GM19239 (cell line): ENCODE results near the gene PTPN11.
"Not testable (repeated sequence)": the region's sequence is repeated elsewhere in the genome, so short reads cannot be mapped to it uniquely, and the experiment has no call there.

Experiments used
- DNase-seq: peaks from one replicate; pipeline ENCODE4 v3.0.0; 2011; ENCODE audit warnings: low spot score; ENCODE audit not compliant: insufficient read length
- FAIRE-seq: peaks from 2 replicates; lab custom pipeline; 2011; peaks lifted over from hg19 to GRCh38; lab: Jason Lieb, UNC

Gene PTPN11

DNA sequence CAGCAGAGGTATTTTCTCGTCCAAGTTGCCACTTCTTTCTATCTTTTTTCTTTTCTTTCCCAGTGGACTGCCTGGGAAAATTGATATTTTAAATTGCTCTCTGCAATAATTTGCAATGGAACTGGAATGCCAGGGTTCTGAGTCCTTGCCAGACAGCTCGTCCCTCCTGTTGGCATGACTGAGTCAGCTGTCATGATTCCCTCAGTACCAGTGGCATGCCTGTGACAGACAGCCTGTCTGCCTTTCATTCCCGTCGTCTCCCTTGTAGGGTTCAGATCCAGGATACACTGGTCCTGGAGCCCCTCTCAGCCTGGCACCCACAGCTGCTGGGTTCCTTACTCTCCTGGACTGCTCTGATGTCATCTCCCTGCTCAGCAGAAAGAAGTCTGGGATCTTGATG is 84.8 kb downstream of the PTPN11 start:
- FAIRE-seq (no peak), DNase-seq (no peak)

DNA sequence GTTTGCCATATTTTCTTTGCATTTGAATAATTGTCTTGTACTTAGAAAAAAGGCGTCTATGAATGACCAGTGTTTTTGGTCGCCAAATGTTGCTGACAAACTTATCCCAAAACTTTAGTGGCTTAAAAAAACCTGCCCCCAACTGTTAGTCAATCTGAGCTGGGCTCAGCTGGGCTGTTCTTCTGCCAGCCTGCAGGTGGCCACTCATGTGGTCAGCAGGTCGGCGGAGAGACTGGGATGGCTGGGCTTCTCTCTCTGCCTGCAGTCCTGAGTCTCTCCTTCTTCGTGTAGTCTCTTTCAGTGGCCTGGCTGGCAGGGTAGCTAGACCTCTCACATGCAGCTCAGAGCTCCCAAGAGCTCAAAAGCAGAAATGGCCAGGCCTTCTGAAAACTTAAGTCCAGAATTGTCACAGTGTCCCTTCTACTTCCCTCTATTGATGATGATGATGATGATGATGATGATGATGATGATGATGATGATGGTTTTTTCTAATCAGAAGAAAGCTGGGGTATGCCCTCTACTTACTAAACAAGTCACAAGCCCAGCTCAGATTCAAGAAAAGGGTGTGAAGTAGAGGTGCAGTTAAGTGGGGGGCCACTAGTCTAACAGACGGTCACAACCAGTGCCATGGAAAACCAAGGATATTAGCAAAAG is 87.9 kb downstream of the PTPN11 start:
- FAIRE-seq (no peak), DNase-seq (no peak)

GRCh38 chr12:112513471-112513870 is 94.7 kb downstream of the PTPN11 start:
- no peak for DNase-seq

GRCh38 chr12:112514456-112514855 is 95.7 kb downstream of the PTPN11 start:
- no peak for FAIRE-seq
- DNase-seq = no peak

More at GRCh38 chr12:112513471-112513870, 94.7 kb downstream of the PTPN11 start:
- no peak for FAIRE-seq

GRCh38 chr12:112514926-112515642 is 96.3 kb downstream of the PTPN11 start:
- DNase-seq (no peak), FAIRE-seq (no peak)

GRCh38 chr12:112515868-112516267 is 97.1 kb downstream of the PTPN11 start:
- FAIRE-seq (no peak), DNase-seq (no peak)

- no peak for FAIRE-seq
- no peak for DNase-seq
Measured at GRCh38 chr12:112517730-112518364, 99.1 kb downstream of the PTPN11 start.

DNA sequence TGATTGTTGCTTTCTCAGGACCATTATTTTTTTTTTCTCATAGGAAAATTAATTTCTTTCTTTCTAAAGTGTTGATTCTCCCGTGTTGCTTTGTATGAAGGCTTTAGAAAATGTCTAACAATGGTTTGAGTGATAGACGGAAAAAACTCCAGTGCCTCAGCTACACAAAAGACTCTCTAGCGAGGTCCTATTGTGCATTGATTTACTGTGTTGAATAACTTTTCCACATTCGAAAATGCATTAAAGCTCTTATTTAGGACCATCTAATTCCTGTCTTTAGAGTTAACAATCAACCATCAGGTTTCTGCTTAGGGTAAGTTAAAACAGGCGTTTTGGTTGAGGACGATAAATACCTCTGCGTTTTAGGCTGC is 99.6 kb downstream of the PTPN11 start:
- FAIRE-seq = no peak

DNA sequence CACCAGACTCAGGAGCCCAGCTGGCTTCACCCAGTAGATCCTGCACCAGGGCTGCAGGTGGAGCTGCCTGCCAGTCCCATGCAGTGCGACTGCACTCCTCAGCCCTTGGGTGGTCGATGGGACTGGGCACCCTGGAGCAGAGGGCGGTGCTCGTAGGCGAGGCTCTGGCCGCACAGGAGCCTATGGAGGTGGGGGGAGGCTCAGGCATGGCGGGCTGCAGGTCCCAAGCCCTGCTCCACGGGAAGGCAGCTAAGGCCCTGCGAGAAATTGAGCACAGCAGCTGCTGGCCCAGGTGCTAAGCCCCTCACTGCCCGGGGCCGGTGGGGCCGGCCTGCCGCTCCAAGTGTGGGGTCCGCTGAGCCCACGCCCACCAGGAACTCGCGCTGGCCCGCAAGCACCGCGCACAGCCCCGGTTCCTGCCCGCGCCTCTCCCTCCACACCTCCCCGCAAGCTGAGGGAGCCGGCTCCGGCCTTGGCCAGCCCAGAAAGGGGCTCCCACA is 101.1 kb downstream of the PTPN11 start:
- DNase-seq, FAIRE-seq: not testable (repeated sequence)

More for the DNA sequence above, 99.6 kb downstream of the PTPN11 start:
- no peak for DNase-seq

DNA sequence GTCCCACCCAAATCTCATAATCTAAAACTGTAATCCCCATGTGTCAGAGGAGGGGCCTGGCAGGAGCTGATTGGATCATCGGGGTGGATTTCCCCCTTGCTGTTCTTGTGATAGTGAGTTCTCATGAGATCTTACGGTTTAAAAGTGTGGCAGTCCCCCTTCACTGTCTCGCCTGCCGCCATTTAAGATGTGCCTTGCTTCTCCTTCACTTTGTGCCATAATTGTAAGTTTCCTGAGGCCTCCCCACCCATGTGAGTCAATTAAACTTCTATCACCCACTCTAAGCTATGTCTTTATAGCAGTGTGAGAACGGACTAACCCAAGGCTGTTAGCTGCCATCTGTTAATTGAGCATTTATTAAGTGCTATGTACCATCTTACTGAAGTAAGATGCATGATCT is 105.1 kb downstream of the PTPN11 start:
- FAIRE-seq (no peak), DNase-seq (no peak)

DNA sequence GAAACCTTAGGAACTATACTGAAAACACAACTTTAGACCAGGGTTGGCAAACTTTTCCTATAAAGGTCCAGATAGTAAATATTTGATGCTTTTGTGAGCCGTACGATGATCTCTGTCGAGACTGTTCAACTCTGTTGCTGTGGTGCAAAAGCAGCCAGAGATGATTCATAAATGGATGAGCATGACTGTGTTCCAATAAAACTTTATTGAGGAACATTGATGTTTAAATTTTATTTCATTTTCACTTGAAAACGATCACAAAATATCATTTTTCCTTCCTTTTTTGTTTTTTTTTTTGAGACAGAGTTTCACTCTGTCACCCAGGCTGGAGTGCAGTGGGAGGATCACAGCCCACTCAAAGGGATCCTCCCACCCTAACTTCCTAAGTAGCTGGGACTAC is 105.5 kb downstream of the PTPN11 start:
- FAIRE-seq (no peak), DNase-seq (no peak)

DNA sequence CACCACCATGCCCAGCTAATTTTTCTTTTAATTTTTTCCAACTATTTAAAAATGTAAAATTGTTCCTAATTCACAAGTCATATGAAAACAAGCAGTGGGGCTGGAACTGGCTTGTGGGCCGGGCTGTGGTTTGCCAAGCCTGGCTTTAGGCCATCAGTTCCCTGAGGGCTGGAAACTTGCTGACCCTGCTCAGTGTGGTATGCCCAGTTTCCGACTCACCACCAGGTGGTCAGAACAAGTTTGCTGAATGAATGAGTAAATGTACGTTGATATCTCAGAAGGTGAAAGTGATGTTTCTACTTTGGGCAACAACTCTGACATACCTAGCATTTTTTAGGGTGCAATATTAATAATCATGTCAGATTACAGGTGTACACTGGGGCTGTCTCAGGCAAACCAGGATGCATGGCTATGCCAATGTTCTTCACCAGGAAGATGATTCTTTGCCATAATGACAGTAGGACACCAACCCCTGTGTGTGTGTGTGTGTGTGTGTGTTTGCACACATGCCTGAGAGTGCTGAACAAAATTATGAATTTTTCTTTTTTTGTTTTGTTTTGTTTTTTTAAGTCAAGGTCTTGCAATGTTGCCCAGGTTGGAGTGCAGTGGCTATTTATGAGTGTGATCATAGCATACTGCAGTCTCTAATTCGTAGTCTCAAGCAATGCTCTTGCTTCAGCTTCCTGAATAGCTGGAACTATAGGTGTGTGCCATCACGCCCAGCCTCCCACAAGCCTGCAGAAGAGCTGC is 106.1 kb downstream of the PTPN11 start:
- no peak for DNase-seq
- FAIRE-seq = no peak

DNA sequence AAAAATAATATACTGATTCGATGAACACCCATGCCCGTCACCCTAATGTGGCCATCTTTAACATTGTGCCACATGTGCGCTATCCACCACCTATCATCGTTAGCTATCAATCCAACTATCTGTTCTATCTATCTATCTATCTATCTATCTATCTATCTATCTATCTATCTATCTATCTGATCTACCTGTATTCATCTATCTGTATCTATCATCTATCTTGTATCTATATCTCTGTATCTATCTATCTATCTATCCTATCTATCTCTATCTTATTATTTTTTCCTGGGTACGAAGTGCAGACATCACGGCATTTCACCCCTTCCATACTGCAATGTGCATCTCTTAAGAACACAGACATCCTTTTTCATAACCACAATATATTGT is 106.7 kb downstream of the PTPN11 start:
- no peak for DNase-seq
- no peak for FAIRE-seq

- no peak for DNase-seq
- no peak for FAIRE-seq
Measured at GRCh38 chr12:112527082-112527481, 108.3 kb downstream of the PTPN11 start.

DNA sequence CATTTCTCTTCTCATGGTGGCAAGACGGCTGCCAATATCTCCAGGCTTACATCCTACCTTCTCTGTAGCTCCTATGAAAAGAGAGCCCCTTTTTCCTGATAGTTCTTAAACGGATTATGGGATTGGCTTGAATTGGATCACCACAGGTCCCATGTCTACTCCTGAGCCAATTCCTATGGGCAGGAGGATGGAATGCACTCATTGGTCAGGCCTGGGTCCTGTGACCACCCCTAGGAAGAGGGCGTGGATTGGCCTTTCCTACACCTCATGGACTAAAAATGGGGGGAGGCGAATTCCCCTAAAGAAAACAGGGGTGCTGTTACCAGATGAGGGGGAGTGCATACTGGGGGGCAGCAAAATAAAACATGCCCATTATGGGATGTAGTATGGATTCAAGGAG is 108.8 kb downstream of the PTPN11 start:
- no peak for FAIRE-seq
- no peak for DNase-seq

DNA sequence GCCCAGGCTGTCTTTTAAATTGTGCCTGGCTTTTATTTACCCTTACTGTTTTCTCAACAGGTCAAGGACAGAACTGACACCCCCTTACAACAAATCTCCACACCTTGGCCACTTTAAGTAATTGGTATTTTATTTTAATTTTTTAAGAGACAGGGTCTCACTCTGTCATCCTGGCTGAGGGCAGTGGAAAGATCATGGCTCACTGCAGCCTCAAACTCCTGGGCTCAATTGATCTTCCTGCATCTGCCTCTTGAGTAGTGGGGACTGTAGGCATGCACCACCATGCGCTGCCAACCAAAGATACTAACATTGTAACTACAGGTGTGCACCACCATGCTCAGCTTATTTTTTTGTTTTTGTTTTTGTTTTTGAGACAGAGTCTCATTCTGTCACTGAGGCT is 109.8 kb downstream of the PTPN11 start:
- no peak for FAIRE-seq

GRCh38 chr12:112530941-112531340 is 112.2 kb downstream of the PTPN11 start:
- FAIRE-seq = no peak
- DNase-seq = no peak

More for the DNA sequence above, 109.8 kb downstream of the PTPN11 start:
- no peak for DNase-seq

- DNase-seq = no peak
- FAIRE-seq = no peak
Measured at GRCh38 chr12:112532106-112532505, 113.4 kb downstream of the PTPN11 start.

DNA sequence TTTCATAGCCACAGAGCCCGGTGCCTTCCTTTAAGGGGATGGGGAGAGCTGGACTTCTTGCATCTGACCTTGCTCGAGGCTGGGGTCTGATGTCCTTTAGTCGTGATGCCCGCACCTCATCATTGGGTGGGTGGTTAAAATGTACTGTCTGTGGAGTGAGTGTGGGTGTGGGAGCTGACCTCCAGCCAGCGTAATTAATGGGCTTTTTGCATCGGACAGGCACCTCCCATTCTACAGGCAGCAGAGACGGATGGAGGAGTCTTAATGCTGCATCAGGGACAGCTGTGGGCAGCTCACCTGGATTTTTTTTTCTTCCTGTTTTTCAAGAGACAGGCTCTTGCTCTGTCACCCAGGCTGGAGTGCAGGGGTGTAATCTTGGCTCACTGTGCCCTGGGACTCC is 114.8 kb downstream of the PTPN11 start:
- FAIRE-seq = no peak
- DNase-seq = no peak

DNA sequence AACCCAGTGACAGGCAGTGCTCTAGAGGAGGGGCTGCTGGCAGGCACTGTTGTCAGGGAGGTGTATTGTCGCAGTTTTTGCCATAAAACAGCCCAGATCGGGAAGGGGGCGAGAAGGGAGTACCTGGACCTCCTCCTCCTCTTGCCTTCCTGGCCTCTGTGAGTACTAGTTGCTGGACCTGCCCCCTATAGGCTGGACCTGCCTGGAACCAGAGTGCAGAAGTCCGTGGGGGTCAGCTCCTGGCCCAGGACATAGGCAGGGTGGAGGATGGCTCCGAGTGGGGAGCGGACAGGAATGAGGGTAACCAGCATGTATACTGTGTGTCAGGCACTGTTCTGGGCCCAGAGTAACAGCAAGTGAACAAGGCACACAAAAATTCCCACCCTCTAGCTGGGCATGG is 116.3 kb downstream of the PTPN11 start:
- no peak for FAIRE-seq

More for the DNA sequence above, 116.3 kb downstream of the PTPN11 start:
- DNase-seq = no peak
